A204.1 (cell line): ENCODE results near the gene IGLL5.

Experiments used
- FAIRE-seq: peaks from 2 replicates; lab custom pipeline; 2012; peaks lifted over from hg19 to GRCh38; lab: Jason Lieb, UNC

Gene IGLL5

DNA sequence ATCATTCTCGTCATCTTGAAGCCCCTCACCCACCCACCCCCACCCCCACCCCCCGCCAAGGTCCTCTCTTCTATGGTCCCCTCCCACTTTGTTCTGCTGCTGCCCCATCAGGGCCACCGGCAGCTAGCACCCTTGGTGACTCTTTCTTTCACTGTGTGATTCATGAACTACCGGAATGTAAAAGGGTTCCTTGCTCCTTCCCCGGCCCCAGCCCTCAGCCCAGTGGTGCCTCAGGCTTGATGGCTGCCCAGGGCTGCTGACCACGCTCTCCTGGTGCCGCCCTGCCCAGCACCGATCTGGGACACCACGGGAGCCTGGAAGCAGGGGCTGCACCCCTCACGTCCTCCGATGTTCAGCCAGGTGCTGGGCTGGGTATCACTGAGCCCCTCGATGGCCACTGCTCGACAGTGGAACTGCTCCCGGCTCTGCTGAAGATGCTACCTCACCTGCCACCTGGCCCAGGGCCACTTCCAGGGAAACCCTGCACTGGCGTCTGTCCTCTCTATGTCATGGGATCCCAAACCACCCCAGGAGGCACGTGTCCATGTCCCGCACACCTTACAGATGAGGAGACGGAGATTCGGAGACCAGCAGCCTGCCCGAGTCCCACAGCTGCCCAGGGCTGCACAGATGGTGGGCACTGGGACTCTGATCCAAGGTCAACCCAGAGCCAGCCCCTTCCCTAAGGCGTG, 39.7 kb downstream of the IGLL5 start:
- no peak for FAIRE-seq

DNA sequence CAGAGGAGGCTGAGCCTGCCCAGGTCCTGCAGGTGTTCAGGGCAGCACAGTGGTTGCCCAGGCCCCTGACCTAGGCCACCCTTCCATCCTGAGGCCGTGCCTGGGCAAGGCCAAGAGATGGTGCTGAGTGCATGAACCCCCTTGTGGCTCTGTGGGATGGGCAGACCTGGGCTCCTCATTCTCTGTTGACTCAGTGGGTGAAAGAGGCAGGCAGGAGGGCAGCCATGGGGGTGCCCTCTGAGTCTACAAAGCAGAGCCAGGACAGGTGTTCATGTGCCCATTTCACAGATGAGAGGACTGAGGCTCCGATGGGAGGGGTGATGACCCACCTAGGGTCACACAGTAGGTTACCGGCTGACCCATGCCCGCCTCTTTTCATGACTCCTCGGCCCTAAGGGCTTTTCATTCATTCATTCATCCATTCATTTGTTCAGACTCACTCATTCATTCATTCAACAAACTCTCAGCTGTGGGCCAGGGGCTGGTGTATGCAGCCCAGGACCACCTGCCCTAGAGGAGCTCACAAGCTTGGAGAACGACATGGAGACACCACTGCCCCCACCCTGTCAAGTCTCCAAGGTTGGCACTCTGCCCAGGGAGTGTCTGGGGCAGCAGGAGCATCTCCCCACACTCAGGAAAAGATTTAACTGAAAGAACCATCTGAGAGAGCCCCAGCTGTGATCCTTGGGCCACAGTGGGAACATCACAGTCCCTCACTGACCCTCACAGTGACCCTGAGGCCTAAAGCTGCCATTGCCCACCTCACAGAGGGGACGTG, 40.5 kb downstream of the IGLL5 start:
- no peak for FAIRE-seq

DNA sequence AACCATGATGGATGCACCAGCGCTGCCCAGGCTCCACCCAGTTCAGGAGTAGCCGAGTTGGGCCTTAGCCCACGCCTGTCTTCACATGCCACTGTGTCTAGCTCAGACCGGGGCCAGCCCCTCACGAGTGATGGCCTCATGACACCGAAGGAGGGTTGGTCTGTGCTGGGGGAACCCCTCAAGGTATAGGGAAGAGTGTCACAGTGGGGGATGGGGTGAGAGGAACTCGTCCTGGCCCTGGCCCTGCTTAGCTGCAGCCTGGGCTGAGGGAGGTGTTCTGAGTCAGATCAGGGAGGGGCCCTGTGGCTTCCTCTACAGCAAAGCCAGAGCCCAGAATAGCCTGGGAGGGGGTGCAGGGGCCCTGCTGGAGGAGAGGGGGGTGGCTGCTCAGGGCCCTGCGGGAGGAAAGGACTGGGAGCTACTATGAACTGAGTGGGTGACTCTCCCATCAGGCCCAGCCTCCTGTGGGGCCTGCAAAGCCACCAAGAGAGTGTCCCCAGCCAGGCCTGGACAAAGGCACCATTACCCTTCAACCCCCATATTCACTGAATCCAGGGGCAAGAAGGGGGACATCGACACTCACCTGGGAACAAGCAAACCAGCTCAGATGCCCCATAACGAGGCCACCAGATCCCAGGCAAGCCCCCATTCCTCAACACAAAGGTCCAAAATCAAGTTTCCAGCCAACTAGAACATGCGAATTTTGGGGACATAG, 41.2 kb downstream of the IGLL5 start:
- no peak for FAIRE-seq

DNA sequence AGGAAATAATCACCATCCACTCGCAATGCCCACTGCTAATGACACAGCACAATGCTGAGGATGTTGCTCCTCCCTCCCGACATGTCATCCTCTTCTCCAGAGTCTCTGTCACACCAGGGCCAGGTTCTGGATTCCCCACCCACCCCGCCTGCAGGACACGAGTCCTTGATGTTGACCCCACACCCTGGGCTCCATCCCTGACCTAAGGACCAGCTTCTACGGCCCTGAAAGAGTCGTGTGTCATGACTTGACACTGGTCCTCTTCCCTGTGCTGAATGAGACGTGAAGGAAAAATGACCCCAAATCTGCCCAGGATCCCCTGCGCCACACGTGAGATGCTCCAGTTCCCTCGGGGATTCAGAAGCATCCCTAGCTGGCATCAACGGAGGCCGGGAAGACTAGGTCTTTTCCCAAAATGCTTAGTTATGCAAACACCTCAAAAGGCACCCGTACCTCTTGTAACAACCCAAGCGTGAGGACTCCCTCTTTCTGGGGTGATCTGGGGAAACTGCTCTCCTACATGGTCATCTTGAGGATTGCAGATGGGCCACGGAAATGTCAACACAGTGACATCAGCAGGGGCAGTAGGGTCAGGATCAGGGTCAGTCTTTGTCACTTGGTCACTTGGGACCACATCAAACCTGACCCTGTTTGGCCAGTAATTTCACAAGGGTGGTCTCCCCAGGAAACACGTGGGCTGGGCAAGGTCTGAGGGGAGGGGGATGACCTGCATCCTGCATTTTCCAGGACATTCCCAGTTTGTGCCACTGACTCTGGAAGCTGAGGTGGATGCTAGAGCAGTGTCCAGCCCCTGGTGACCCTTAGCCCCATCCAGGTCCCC, 42.0 kb downstream of the IGLL5 start:
- no peak for FAIRE-seq

DNA sequence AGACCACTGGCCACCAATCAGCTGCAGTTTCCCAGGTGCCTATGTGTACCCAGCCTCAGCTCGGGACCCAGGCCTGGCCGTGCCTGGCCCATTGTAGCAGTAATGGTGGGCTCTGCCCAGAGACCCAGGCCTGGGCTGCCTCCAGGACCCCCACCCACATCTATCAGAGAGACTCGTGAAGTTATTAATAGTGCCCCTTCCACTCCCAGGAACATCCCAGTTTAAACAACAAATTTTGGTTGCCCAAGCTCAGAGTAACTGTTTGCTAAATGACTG, 42.5 kb downstream of the IGLL5 start:
- no peak for FAIRE-seq

DNA sequence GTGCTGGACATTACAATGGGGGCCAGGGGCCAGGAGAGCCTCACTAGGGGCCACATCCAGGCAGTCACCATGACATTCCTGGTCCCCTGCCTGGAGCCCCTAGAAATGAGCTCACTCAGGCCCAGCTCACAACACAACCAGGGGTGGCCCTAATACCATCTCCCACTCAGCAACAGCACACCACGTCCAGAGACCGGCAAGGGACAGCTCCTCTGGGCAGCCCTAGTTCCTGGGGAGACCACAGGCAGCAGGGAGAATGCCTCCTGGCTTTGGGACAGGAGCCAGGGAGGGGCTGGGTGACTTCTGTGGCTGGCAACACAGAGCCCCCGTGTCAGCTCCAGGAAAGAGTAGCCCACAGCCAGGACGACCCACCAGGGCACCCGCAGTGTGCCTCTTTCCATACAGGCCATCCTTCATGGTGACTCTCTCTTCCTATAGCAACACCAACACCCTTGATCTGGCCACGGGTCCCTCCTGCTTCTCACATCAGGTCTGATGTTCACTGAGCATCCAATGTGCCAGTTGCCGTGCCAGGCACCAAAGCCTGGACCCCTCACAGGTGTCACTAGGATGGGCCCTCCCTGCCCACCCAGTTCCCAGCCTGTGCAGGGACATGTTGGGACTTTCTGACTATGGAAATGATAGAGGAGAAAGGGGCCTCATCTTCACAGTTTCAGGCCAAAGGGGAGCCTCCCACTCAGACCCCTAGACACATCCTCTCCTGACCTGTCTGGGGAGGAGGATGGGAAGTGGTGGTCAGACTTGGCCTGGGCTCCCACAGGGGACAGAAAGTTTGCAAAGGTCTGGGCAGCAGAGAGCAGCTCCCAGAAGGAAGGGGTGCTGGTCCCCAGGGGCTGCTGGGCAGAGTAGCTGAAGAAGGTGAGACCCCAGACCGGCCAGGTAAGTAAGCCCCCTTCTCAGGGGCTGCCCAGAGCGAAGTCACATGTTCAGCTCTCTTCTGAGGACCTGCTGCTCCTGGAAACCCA, 43.2 kb downstream of the IGLL5 start:
- FAIRE-seq: no peak

DNA sequence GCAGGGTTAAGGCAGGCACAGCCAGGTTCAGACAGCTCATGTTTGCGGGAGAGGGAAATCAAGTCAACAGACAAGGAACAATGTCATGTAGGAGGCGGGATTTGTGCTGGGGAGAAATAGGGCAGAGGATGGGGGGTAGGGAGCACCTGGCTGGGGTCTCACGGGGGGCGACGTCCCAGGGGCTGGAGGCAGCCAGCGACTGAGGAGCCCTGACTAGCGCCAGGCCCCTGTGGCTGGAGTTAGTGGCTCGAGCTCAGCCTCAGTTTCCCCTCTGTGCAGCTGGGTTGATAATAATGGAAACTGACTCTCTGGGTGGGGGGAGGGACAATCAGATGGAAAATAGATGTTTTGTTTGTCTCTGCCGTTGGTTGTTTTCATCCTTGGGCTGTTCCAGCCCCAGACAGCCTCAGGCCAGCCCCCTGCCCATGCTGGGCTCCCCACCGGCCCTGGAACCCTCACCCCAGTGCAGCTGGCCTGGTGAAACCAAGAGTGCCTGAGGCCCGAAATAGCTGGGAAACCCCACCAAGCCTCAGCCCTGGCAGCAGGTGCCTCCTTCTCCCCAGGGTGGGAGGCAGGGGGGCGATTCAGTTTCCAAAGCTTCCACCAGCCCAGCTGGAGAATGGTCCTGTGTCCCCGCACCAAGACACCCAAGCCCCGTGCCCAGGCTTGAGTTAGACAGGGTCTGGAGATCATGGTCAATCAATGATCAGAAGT, 44.1 kb downstream of the IGLL5 start:
- no peak for FAIRE-seq

DNA sequence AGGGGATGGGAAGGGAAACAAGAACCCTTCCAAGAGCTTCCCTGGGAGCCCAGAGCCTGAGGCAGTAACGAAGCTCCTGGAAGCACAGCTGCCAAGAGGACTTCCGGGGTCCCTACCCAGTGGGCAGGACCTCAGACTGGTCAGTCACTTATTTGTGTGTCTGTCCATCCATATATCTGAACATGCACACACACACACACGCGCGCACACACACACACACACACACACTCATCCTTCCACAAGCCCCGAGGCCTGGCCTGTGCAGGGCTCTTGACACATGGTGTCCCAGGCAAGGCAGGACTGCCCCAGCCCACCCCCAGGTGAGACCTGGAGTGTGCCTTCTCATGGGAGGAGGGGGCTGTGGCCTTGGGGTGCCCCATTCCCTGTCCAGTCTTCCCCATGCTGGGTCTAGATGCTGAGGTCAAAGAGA, 44.9 kb downstream of the IGLL5 start:
- FAIRE-seq: no peak

DNA sequence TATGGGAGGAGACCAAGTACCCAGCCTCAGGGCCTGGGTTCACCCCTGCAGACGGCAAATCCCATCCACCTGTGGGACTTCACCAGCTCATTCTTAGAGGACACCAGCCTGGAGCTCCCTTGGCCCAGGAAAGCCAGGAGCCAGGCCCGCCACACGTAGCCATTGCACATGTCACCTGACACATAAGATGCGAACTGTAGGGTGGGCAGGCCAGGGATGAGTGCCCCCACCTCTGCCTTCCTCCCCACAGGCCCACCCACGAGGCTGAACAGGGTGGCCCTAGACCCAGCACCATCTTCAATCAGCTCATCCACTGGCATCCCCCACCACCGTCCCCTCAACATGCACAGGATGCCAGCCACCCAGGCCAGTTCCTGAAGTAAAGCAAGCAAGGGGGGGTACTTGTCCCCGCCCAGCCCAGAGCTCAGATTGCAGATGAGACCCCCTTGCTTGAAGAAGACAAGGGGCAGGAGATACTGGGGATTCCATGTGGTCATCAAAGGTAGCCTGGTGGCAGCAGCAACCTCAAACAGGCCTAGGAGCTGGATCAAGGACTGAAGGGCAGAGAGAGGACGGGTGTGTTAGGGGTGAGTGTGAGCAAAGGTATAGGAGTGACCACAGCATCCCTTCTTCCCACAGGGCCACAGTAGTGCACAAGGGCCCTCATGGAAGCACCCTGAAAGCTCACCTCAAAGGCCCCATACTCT, 45.6 kb downstream of the IGLL5 start:
- FAIRE-seq: no peak

DNA sequence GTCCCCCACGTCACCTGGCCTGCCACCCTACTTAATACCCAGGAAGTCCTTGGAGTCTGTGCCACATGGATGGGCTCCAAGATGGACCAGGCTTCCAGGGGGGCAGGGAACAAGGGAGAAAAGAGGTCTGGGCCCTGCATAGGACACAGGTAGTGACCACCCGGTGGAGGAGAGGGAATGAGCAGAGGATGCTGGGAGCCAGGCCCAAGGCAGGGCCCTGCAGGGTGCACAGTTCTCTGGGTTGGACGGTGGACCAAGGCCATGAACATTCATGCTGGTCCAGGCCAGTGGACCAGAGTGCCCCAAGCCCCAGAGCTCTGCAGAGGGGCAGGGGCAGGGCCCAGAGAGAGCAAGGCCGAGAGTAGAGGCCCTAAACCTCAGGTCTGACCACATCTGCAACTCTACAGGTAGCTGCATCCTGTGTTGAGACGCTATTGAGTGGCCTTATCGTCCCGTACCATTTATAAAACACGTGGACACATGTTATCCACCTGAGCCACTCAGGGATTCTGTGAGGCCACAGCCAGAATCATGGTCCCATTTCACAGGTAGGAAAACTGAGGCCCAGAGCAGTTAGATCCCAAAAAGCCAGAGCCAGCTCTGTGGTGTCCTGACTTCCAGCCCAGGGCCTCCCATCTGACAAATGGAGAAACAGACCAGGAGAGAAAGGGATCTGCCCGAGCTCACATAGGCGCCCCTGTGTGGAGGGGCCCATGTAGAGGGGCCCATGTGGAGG, 46.4 kb downstream of the IGLL5 start:
- FAIRE-seq: no peak

DNA sequence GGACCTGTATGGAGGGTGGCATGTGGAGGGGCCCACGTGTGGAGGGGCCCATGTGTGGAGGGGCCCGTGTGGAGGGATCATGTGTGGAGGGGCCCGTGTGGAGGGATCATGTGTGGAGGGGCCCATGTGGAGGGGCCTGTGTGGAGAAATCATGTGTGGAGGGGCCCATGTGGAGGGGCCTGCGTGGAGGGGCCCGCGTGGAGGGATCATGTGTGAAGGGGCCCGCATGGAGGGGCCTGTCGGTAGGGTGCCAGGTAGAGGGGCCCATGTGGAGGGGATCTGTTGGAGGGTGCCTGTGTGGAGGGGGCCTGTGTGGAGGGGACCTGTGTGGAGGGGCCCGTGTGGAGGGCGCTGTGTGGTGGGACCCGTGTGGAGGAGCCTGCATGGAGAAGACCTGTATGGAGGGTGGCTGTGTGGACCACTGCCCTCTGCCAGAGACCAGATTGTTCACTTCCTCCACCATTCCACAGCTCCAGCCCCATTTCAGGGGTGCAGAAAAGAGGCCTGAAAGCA, 47.0 kb downstream of the IGLL5 start:
- no peak for FAIRE-seq

DNA sequence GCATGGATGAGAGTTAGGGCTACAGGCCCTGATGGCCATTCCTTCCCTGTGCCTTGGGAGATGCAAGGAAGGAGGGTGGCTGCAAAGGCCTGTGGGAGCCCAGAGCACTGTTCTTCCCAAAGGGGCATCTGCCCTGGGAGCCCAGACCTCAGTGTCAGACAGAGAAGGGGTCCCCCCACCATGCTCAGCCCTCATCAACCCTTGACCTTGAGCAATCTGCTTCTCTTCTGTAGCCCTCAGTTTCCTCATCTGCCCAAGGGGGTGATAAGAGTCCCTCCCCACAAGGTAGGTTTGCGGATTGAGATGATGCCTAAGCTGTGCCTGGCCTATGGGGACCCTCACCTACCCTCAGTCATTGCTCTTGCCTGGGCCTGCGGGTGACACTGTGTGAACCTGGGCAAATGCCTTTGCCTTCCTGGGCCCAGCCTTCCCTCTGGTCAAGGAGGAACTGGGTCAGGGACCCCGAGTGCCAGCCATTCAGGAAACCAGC, 47.5 kb downstream of the IGLL5 start:
- FAIRE-seq: no peak

DNA sequence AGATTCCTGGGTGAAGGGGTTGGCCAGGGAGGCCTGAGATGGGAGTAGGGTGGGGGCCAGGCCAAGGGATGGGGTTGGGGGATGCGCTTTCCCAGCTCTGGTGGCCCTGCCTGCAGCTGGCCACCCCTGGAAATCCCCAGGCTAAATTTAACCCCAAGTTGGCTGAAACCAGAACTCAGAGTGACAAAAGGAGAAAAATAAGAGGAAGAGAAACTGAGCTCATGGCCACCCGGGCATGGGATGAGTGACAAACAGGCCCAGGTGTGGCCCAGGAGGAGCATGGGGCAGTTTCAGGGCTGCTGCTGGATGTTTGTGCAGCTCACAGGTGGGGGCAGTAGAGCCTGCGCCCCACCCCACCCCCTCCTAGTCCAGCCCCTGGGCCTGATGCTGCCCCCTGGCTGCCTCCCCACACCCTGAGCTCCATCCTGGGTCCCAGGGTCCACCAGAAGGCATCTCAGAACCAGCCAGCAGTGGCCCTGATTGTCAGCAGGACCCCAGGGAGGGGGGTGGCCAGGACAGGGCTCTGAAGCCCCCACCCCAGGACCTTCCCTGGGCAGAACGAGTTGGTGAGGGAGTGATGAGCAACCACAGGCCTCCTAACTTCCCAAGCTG, 48.0 kb downstream of the IGLL5 start:
- FAIRE-seq: no peak

DNA sequence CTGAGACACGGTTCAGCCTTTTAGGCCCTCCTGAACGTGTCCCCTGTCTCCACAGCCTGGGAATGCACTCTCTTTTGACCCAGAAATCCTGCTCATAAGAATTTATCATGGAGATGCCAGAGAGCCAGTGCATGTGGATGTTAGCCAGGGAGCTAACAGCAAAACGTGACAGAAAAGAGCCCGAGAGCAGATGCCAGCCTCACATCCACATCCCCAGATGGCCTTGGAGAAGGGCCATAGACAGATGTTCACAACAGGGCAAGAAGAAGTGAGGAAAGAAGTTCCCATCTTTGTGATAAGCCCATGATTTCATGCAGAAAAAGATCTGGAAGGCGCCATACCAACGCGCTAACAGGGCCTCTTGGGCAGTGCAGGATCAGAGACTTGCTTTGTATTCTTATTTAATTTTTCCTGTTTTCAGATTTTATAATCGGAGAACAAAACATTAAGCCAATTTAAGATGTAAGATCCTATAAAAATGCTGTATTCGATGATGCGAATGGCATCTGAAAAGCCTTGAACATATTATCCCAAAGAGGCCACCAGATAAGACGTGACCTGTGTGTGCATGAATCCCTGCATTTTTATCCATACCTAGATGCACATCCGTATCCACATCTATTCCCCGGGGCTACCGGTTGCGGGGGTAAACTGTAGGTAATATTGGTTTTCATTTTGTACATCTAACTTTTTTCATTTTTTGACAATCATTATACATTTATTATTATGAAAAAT, 48.7 kb downstream of the IGLL5 start:
- no peak for FAIRE-seq

DNA sequence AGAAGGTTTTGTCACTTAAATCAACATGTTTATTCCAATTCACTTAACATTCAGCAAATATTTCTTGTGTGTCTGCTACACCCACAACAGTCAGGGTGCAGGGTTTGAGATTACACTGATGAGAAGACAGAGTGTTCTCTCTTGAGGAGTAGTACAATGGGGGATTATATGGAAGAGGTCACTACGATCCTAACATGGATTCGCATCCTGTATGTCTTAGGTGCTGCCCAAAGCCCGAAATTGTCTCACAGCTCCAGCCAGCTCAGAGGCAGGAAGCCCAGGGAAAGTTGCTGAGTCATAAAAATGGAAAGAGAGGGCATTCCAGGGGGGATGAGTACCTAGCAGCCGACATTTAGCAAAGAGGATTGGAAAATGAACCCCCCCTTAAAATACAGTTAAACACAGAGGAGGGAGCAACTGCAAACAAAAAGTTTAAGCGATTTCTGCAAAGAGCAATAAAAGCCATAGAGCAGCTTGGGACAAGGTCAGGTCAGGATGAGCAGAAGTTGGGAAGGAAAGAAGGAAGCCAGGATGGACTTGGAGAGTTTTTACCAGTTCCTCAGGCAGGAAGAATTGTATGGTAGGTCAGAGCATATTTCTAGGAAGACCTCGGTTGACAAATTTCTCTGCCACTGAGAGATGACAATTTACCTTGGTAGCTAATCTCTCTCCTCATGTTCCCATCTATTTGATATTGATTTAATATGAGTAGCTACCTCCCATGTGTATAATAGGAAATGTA, 49.5 kb downstream of the IGLL5 start:
- FAIRE-seq: no peak

DNA sequence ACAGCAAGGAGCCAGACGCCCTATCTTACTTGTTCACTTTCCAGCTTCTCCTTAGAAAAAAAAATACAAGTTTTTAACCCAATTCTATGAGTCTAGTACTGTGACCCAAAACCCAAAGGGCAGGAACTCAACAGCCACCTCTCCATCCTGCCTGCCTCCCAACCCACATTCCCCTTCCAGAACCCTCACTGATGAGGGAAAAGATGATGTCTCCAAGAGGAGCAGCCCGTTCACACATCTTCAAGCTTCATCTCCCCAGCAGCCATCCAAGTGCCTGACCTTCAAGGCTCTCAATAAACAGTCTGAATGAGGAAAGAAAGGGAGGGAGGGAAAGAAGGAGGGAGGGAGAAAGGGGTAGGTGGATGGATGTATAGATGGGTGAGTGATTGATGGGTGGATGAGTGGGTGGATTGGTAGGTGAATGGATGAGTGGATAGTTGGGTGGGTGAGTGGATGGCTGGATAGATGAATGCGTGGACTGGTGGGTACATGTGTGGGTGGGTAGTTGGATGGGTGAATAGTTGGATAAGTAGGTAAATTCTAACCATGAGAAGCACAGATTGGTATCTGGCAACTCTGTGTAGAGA, 50.4 kb downstream of the IGLL5 start:
- no peak for FAIRE-seq
